ENCODE measurements around the gene EXD3.
"Not testable (repeated sequence)": the region's sequence is repeated elsewhere in the genome, so short reads cannot be mapped to it uniquely, and the experiment has no call there.

DNA sequence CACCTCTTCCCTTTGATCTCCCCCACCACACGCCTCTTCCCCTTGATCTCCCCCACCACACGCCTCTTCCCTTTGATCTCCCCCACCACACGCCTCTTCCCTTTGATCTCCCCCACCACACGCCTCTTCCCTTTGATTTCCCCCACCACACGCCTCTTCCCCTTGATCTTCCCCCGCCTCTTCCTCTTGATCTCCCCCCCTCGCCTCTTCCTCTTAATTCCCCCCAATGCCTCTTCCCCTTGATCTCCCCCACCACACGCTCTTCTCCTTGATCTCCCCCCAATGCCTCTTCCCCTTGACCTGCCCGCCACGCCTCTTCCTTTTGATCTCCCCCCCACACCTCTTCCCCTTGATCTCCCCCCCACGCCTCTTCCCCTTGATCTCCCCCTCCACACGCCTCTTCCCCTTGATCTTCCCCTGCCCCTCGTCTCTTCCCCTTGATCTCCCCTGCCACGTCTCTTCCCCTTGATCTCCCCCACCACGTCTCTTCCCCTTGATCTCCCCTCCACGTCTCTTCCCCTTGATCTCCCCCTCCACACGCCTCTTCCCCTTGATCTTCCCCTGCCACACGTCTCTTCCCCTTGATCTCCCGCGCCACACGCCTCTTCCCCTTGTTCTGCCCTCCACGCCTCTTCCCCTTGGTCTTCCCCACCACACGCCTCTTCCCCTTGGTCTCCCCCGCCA lies 27.7 kb upstream of the EXD3 start:
- TF ChIP-seq ZNF660 (CRISPR knock-in tag; IDR thresholded peaks at IDR 0.05; ENCODE audit: borderline replicate concordance, low read depth); NFATC3 (CRISPR knock-in tag; IDR thresholded peaks at IDR 0.05); ZNF253 (CRISPR knock-in tag; IDR thresholded peaks at IDR 0.05; ENCODE audit: borderline replicate concordance): not testable (repeated sequence)
- TF ChIP-seq, protein P1, sequence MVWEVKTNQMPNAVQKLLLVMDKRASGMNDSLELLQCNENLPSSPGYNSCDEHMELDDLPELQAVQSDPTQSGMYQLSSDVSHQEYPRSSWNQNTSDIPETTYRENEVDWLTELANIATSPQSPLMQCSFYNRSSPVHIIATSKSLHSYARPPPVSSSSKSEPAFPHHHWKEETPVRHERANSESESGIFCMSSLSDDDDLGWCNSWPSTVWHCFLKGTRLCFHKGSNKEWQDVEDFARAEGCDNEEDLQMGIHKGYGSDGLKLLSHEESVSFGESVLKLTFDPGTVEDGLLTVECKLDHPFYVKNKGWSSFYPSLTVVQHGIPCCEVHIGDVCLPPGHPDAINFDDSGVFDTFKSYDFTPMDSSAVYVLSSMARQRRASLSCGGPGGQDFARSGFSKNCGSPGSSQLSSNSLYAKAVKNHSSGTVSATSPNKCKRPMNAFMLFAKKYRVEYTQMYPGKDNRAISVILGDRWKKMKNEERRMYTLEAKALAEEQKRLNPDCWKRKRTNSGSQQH (CRISPR knock-in tag; IDR thresholded peaks at IDR 0.05; ENCODE audit: low read depth), result not testable (repeated sequence)
- TF ChIP-seq, protein P2, sequence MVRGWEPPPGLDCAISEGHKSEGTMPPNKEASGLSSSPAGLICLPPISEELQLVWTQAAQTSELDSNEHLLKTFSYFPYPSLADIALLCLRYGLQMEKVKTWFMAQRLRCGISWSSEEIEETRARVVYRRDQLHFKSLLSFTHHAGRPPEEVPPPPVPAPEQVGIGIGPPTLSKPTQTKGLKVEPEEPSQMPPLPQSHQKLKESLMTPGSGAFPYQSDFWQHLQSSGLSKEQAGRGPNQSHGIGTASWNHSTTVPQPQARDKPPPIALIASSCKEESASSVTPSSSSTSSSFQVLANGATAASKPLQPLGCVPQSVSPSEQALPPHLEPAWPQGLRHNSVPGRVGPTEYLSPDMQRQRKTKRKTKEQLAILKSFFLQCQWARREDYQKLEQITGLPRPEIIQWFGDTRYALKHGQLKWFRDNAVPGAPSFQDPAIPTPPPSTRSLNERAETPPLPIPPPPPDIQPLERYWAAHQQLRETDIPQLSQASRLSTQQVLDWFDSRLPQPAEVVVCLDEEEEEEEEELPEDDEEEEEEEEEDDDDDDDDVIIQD (CRISPR knock-in tag; IDR thresholded peaks at IDR 0.05; ENCODE audit: low read depth), result not testable (repeated sequence)
- TF ChIP-seq, protein P3, sequence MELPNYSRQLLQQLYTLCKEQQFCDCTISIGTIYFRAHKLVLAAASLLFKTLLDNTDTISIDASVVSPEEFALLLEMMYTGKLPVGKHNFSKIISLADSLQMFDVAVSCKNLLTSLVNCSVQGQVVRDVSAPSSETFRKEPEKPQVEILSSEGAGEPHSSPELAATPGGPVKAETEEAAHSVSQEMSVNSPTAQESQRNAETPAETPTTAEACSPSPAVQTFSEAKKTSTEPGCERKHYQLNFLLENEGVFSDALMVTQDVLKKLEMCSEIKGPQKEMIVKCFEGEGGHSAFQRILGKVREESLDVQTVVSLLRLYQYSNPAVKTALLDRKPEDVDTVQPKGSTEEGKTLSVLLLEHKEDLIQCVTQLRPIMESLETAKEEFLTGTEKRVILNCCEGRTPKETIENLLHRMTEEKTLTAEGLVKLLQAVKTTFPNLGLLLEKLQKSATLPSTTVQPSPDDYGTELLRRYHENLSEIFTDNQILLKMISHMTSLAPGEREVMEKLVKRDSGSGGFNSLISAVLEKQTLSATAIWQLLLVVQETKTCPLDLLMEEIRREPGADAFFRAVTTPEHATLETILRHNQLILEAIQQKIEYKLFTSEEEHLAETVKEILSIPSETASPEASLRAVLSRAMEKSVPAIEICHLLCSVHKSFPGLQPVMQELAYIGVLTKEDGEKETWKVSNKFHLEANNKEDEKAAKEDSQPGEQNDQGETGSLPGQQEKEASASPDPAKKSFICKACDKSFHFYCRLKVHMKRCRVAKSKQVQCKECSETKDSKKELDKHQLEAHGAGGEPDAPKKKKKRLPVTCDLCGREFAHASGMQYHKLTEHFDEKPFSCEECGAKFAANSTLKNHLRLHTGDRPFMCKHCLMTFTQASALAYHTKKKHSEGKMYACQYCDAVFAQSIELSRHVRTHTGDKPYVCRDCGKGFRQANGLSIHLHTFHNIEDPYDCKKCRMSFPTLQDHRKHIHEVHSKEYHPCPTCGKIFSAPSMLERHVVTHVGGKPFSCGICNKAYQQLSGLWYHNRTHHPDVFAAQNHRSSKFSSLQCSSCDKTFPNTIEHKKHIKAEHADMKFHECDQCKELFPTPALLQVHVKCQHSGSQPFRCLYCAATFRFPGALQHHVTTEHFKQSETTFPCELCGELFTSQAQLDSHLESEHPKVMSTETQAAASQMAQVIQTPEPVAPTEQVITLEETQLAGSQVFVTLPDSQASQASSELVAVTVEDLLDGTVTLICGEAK (IDR thresholded peaks at IDR 0.05), result not testable (repeated sequence)
- TF ChIP-seq, protein P3 (CRISPR knock-in tag; IDR thresholded peaks at IDR 0.05), result not testable (repeated sequence)
- TF ChIP-seq, protein P4, sequence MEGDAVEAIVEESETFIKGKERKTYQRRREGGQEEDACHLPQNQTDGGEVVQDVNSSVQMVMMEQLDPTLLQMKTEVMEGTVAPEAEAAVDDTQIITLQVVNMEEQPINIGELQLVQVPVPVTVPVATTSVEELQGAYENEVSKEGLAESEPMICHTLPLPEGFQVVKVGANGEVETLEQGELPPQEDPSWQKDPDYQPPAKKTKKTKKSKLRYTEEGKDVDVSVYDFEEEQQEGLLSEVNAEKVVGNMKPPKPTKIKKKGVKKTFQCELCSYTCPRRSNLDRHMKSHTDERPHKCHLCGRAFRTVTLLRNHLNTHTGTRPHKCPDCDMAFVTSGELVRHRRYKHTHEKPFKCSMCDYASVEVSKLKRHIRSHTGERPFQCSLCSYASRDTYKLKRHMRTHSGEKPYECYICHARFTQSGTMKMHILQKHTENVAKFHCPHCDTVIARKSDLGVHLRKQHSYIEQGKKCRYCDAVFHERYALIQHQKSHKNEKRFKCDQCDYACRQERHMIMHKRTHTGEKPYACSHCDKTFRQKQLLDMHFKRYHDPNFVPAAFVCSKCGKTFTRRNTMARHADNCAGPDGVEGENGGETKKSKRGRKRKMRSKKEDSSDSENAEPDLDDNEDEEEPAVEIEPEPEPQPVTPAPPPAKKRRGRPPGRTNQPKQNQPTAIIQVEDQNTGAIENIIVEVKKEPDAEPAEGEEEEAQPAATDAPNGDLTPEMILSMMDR (CRISPR knock-in tag; IDR thresholded peaks at IDR 0.05), result not testable (repeated sequence)
